GM12891 (cell line): ENCODE measurements around the gene ASF1A.

Experiments
- DNase-seq: peaks from one replicate; pipeline ENCODE4 v3.0.0; 2011; ENCODE audit warnings: low spot score; ENCODE audit not compliant: insufficient read length
- FAIRE-seq: peaks from 2 replicates; lab custom pipeline; 2011; peaks lifted over from hg19 to GRCh38; lab: Jason Lieb, UNC
- PAX5 ChIP-seq: IDR thresholded peaks from 2 replicates; pipeline ENCODE4 v1.6.1; 2011; ENCODE audit warnings: low read length, moderate library complexity, mild to moderate bottlenecking; ENCODE audit not compliant: insufficient read depth, severe bottlenecking
- POLR2A ChIP-seq: IDR thresholded peaks from 2 replicates; pipeline ENCODE4 v1.6.1; 2011; ENCODE audit warnings: low read depth, low read length, control low read depth
- POLR2AphosphoS5 ChIP-seq: IDR thresholded peaks from 2 replicates; pipeline ENCODE4 v1.6.1; 2011; ENCODE audit warnings: low read depth, low read length, control low read depth
- POU2F2 ChIP-seq: IDR thresholded peaks from 2 replicates; pipeline ENCODE4 v1.6.1; 2011; ENCODE audit warnings: low read depth, mild to moderate bottlenecking, control low read depth, low read length, moderate library complexity
- SPI1 ChIP-seq: IDR thresholded peaks from 2 replicates; pipeline ENCODE4 v1.6.1; 2011; ENCODE audit warnings: low read depth, low read length, control low read depth
- TAF1 ChIP-seq: IDR thresholded peaks from 2 replicates; pipeline ENCODE4 v1.6.1; 2011; ENCODE audit warnings: low read depth, low read length, control low read depth

The ASF1A gene

GRCh38 chr6:118869350-118869749, 24.6 kb upstream of the ASF1A start:
- DNase-seq: no peak
- TF ChIP-seq TAF1: no peak
- FAIRE-seq: no peak

- TF ChIP-seq POU2F2: no peak
- TF ChIP-seq POLR2AphosphoS5: no peak
- no peak for TF ChIP-seq SPI1
- no peak for TF ChIP-seq PAX5
- no peak for TF ChIP-seq POLR2A
- no peak for TF ChIP-seq TAF1
- no peak for FAIRE-seq
- no peak for DNase-seq
These were observed 23.9 kb upstream of the ASF1A start for GRCh38 chr6:118869894-118870589.

- TF ChIP-seq POLR2AphosphoS5: no peak
- no peak for TF ChIP-seq SPI1
- no peak for TF ChIP-seq PAX5
- no peak for TF ChIP-seq POU2F2
- TF ChIP-seq POLR2A: no peak
- TF ChIP-seq TAF1: no peak
- no peak for FAIRE-seq
These were observed 22.6 kb upstream of the ASF1A start for GRCh38 chr6:118871331-118871730.

GRCh38 chr6:118872318-118872717, 21.6 kb upstream of the ASF1A start:
- FAIRE-seq (no peak), DNase-seq (no peak)
- TF ChIP-seq TAF1 (no peak), POLR2A (no peak), PAX5 (no peak), SPI1 (no peak), POU2F2 (no peak), POLR2AphosphoS5 (no peak)

More at GRCh38 chr6:118871331-118871730, 22.6 kb upstream of the ASF1A start:
- no peak for DNase-seq

- no peak for TF ChIP-seq TAF1
- DNase-seq: no peak
- no peak for FAIRE-seq
These were observed 21.2 kb upstream of the ASF1A start for GRCh38 chr6:118872726-118873125.

- DNase-seq: no peak
- no peak for FAIRE-seq
- TF ChIP-seq POLR2A (no peak), PAX5 (no peak)
These were observed 20.7 kb upstream of the ASF1A start for GRCh38 chr6:118873239-118873638.

GRCh38 chr6:118875672-118876071, 18.3 kb upstream of the ASF1A start:
- no peak for TF ChIP-seq TAF1
- FAIRE-seq (no peak), DNase-seq (no peak)

- DNase-seq: no peak
- no peak for FAIRE-seq
- no peak for TF ChIP-seq POLR2AphosphoS5
- TF ChIP-seq PAX5: no peak
These were observed 17.8 kb upstream of the ASF1A start for GRCh38 chr6:118876198-118876597.

- FAIRE-seq: peak; percentile 23
- TF ChIP-seq POU2F2 (no peak), SPI1 (no peak), POLR2AphosphoS5 (no peak), PAX5 (no peak), POLR2A (no peak), TAF1 (no peak)
- DNase-seq: no peak
These were observed 17.1 kb upstream of the ASF1A start for GRCh38 chr6:118876814-118877213.

GRCh38 chr6:118877806-118878205, 16.1 kb upstream of the ASF1A start:
- DNase-seq: no peak
- FAIRE-seq: no peak
- TF ChIP-seq POU2F2 (no peak), POLR2A (no peak), SPI1 (no peak), PAX5 (no peak), POLR2AphosphoS5 (no peak), TAF1 (no peak)
